H9 (cell line): ENCODE results near the gene DNAJC11. TPM values are rescaled to one million over a fixed set of nuclear protein-coding genes. Genes with fewer than 3 reads are reported as not detected.

Source experiments
- DNase-seq: peaks from one replicate; pipeline ENCODE4 v3.0.0-alpha.2; 2017
- H2AFZ ChIP-seq: one replicate; pipeline ENCODE4 v1.6.1; 2013; ENCODE audit warnings: mild to moderate bottlenecking, low read length, control low read depth, moderate library complexity
- H2AK5ac ChIP-seq: 2 replicates; pipeline ENCODE4 v1.6.1; 2013; ENCODE audit warnings: low read length, control low read depth, mixed read lengths; ENCODE audit not compliant: insufficient read length
- H2BK120ac ChIP-seq: one replicate; pipeline ENCODE4 v1.6.1; 2013; ENCODE audit warnings: low read depth, mild to moderate bottlenecking, low read length, control low read depth, inconsistent platforms; ENCODE audit not compliant: poor library complexity, severe bottlenecking
- H2BK12ac ChIP-seq: 2 replicates; pipeline ENCODE4 v1.6.1; 2013; ENCODE audit warnings: low read length, control low read depth, mixed read lengths, low read depth; ENCODE audit not compliant: insufficient read length
- H2BK15ac ChIP-seq: 2 replicates; pipeline ENCODE4 v1.6.1; 2013; ENCODE audit warnings: low read depth, low read length, control low read depth
- H2BK20ac ChIP-seq: one replicate; pipeline ENCODE4 v1.6.1; 2013; ENCODE audit warnings: low read depth, mild to moderate bottlenecking, low read length, control low read depth, inconsistent platforms; ENCODE audit not compliant: poor library complexity, severe bottlenecking
- H2BK5ac ChIP-seq: 2 replicates; pipeline ENCODE4 v1.6.1; 2013; ENCODE audit warnings: low read length, control low read depth, mixed read lengths; ENCODE audit not compliant: insufficient read length
- H3K14ac ChIP-seq: 2 replicates; pipeline ENCODE4 v1.6.1; 2013; ENCODE audit warnings: low read length, control low read depth; ENCODE audit not compliant: insufficient read depth
- H3K18ac ChIP-seq: 2 replicates; pipeline ENCODE4 v1.6.1; 2013; ENCODE audit warnings: low read depth, mild to moderate bottlenecking, mixed read lengths, low read length, control low read depth; ENCODE audit not compliant: insufficient read length
- H3K23ac ChIP-seq: 2 replicates; pipeline ENCODE4 v1.6.1; 2013; ENCODE audit warnings: low read length, control low read depth, mixed read lengths, low read depth; ENCODE audit not compliant: insufficient read length
- H3K23me2 ChIP-seq: 2 replicates; pipeline ENCODE4 v1.6.1; 2013; ENCODE audit warnings: low read depth, mild to moderate bottlenecking, mixed read lengths, low read length, control low read depth; ENCODE audit not compliant: insufficient read length, poor library complexity, severe bottlenecking
- H3K27ac ChIP-seq: 2 replicates; pipeline ENCODE4 v1.5.1; 2013; ENCODE audit warnings: low read length, control low read depth, mixed read lengths, low read depth; ENCODE audit not compliant: insufficient read length
- H3K27me3 ChIP-seq: 2 replicates; pipeline ENCODE4 v1.6.1; 2013; ENCODE audit warnings: low read length, control low read depth, inconsistent platforms; ENCODE audit not compliant: insufficient read depth
- H3K4ac ChIP-seq: 2 replicates; pipeline ENCODE4 v1.6.1; 2013; ENCODE audit warnings: low read depth, mild to moderate bottlenecking, control low read depth, inconsistent platforms, low read length, moderate library complexity
- H3K4me1 ChIP-seq: 2 replicates; pipeline ENCODE4 v1.6.1; 2013; ENCODE audit warnings: low read length, control low read depth, inconsistent platforms; ENCODE audit not compliant: insufficient read depth
- H3K4me2 ChIP-seq: 2 replicates; pipeline ENCODE4 v1.6.1; 2013; ENCODE audit warnings: low read length, control low read depth, mixed read lengths; ENCODE audit not compliant: insufficient read length, insufficient read depth
- H3K56ac ChIP-seq: 2 replicates; pipeline ENCODE4 v1.6.1; 2013; ENCODE audit warnings: low read depth, mild to moderate bottlenecking, mixed read lengths, low read length, control low read depth; ENCODE audit not compliant: insufficient read length
- H3K79me1 ChIP-seq: 2 replicates; pipeline ENCODE4 v1.6.1; 2013; ENCODE audit warnings: low read depth, mild to moderate bottlenecking, moderate library complexity, low read length, control low read depth, inconsistent platforms; ENCODE audit not compliant: insufficient read depth, poor library complexity, severe bottlenecking
- H3K79me2 ChIP-seq: 2 replicates; pipeline ENCODE4 v1.6.1; 2013; ENCODE audit warnings: low read length, control low read depth, inconsistent platforms; ENCODE audit not compliant: insufficient read depth
- H3K9ac ChIP-seq: 2 replicates; pipeline ENCODE4 v1.6.1; 2013; ENCODE audit warnings: low read length, control low read depth, mixed read lengths; ENCODE audit not compliant: insufficient read length; ENCODE audit errors: extremely low read depth
- H3K9me3 ChIP-seq: one replicate; pipeline ENCODE4 v1.6.1; 2013; ENCODE audit warnings: low read depth, low read length, inconsistent platforms; ENCODE audit not compliant: control insufficient read depth
- H3T11ph ChIP-seq: one replicate; pipeline ENCODE4 v1.6.1; 2013; ENCODE audit warnings: mild to moderate bottlenecking, low read length, control low read depth, inconsistent platforms
- H4K20me1 ChIP-seq: one replicate; pipeline ENCODE4 v1.6.1; 2013; ENCODE audit not compliant: control insufficient read depth, insufficient read length, insufficient read depth
- H4K5ac ChIP-seq: 2 replicates; pipeline ENCODE4 v1.6.1; 2013; ENCODE audit warnings: low read depth, mild to moderate bottlenecking, mixed read lengths, low read length, control low read depth; ENCODE audit not compliant: insufficient read length
- H4K8ac ChIP-seq: replicated peaks from 2 replicates; pipeline ENCODE4 v1.6.1; 2013; ENCODE audit warnings: low read length, control low read depth, mixed read lengths, low read depth; ENCODE audit not compliant: insufficient read length
- H4K91ac ChIP-seq: 2 replicates; pipeline ENCODE4 v1.6.1; 2013; ENCODE audit warnings: low read depth, mild to moderate bottlenecking, moderate library complexity, mixed read lengths, low read length, control low read depth; ENCODE audit not compliant: insufficient read length
- H3K27ac Mint-ChIP-seq, 3 experiments: 2 replicates in 2 of 3; 3 replicates in 1 of 3; pipeline ENCODE4 v1.8.0; 2020 to 2021; ENCODE audit warnings: mixed read lengths in 3 of 3, mild to moderate bottlenecking in 1 of 3, moderate library complexity in 1 of 3
- H3K27me3 Mint-ChIP-seq: 2 replicates; pipeline ENCODE4 v1.8.0; 2021; ENCODE audit warnings: low read depth, mild to moderate bottlenecking, moderate library complexity, mixed read lengths
- H3K36me3 Mint-ChIP-seq, 3 experiments: 2 replicates in 2 of 3; 3 replicates in 1 of 3; pipeline ENCODE4 v1.8.0; 2020 to 2021; ENCODE audit warnings: low read depth in 3 of 3, mixed read lengths in 3 of 3; ENCODE audit not compliant: insufficient read depth in 1 of 3
- H3K4me1 Mint-ChIP-seq, 2 experiments: 2 replicates each; pipeline ENCODE4 v1.8.0; 2020; ENCODE audit warnings: mixed read lengths in 2 of 2
- H3K4me3 Mint-ChIP-seq, 2 experiments: 2 replicates in 1 of 2; 3 replicates in 1 of 2; pipeline ENCODE4 v1.8.0; 2020 to 2021; ENCODE audit warnings: mild to moderate bottlenecking in 2 of 2, mixed read lengths in 2 of 2, moderate library complexity in 1 of 2
- H3K9me3 Mint-ChIP-seq, 2 experiments: 2 replicates in 1 of 2; 3 replicates in 1 of 2; pipeline ENCODE4 v1.8.0; 2020; ENCODE audit warnings: mild to moderate bottlenecking in 2 of 2, mixed read lengths in 2 of 2, moderate library complexity in 1 of 2
- WGBS: extraction: QIAGEN DNeasy Blood & Tissue Kit; methylation state at CpG from one replicate; pipeline ENCODE4 v1.1.7; 2013; ENCODE audit warnings: missing lambda C conversion rate, low lambda C conversion rate, mixed read lengths; ENCODE audit not compliant: insufficient read length; ENCODE audit errors: extremely low coverage; 5-methylcytosine and 5-hydroxymethylcytosine counted together
- total RNA-seq: library from RNA; stranded (reverse); gene quantifications from 2 replicates; pipeline ENCODE4 v1.2.1, GENCODE V29; 2021
- TF ChIP-seq, protein P1 (sequence below): fragments of 200-600 bp; sonication (generic); conservative IDR thresholded peaks from 3 replicates; pipeline ENCODE4 v1.8.0; 2021; ENCODE audit warnings: antibody characterized with exemption, mild to moderate bottlenecking

The DNAJC11 gene
- total RNA-seq, 1 experiment from 2014 or later = 88.5 TPM

DNA sequence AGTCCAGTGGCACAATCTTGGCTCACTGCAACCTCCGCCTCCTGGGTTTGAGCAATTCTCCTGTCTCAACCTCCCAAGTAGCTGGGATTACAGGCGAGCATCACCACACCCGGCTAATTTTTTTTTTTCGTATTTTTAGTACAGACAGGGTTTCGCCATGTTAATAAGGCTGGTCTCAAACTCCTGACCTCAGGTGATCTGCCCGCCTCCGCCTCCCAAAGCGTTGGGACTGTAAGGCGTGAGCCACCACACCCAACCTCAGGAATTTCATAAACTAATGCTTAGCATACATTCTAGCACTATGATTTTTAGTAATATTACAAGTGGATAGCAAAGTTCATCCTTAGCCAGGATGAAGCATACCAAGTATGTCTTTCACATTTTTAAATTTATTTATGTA is 8.7 kb downstream of the DNAJC11 start:
- H3K79me2 ChIP-seq = peaks cover 23% of the 10 kb centered on the region; the same call in 1 of the 2 replicates
- H3K4me2 ChIP-seq = no peak overlapping the region
- no peaks in the 10 kb centered on the region for H4K20me1 ChIP-seq
- no peak overlapping the region for H2BK120ac ChIP-seq
- no CpG with 5 or more reads among the region's 9 CpGs for WGBS
- no peak overlapping the region for H3T11ph ChIP-seq
- no peaks in the 10 kb centered on the region for H3K23me2 ChIP-seq
- H3K14ac ChIP-seq = no peak overlapping the region
- no peak for DNase-seq
- Mint-ChIP-seq H3K4me3 (no peak overlapping the region), H3K27me3 (no peaks in the 10 kb centered on the region), H3K4me1 (peaks cover 29 to 30% of the 10 kb centered on the region in 2 experiments), H3K36me3 (peaks cover 8 to 17% (median 9%) of the 10 kb centered on the region in 3 experiments; a peak in 6 of 7 replicates), H3K9me3 (no peaks in the 10 kb centered on the region), H3K27ac (no peak overlapping the region)
- H3K79me1 ChIP-seq = peaks cover 22% of the 10 kb centered on the region
- no peak overlapping the region for H3K18ac ChIP-seq
- no peak overlapping the region for H3K9ac ChIP-seq
- H4K91ac ChIP-seq = no peak overlapping the region
- no peak overlapping the region for H2BK5ac ChIP-seq
- H3K56ac ChIP-seq = no peak overlapping the region
- H2AFZ ChIP-seq = no peak overlapping the region
- no peak overlapping the region for H3K27ac ChIP-seq
- H3K9me3 ChIP-seq = no peaks in the 10 kb centered on the region
- no peak overlapping the region for H2AK5ac ChIP-seq
- H2BK20ac ChIP-seq = no peak overlapping the region
- no peak overlapping the region for H3K4ac ChIP-seq
- H3K4me1 ChIP-seq = peaks cover 4% of the 10 kb centered on the region; the same call in 1 of the 2 replicates
- no peak overlapping the region for H2BK12ac ChIP-seq
- no peak overlapping the region for H2BK15ac ChIP-seq
- H4K8ac ChIP-seq = no peak overlapping the region
- no peaks in the 10 kb centered on the region for H3K27me3 ChIP-seq
- H3K23ac ChIP-seq = no peak overlapping the region
- no peak overlapping the region for H4K5ac ChIP-seq
- TF ChIP-seq, protein P1, sequence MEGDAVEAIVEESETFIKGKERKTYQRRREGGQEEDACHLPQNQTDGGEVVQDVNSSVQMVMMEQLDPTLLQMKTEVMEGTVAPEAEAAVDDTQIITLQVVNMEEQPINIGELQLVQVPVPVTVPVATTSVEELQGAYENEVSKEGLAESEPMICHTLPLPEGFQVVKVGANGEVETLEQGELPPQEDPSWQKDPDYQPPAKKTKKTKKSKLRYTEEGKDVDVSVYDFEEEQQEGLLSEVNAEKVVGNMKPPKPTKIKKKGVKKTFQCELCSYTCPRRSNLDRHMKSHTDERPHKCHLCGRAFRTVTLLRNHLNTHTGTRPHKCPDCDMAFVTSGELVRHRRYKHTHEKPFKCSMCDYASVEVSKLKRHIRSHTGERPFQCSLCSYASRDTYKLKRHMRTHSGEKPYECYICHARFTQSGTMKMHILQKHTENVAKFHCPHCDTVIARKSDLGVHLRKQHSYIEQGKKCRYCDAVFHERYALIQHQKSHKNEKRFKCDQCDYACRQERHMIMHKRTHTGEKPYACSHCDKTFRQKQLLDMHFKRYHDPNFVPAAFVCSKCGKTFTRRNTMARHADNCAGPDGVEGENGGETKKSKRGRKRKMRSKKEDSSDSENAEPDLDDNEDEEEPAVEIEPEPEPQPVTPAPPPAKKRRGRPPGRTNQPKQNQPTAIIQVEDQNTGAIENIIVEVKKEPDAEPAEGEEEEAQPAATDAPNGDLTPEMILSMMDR = no peak
